Smooth muscle cell (in vitro differentiated cells): ENCODE measurements around the gene WNT7B. TPM values are rescaled to one million over a fixed set of nuclear protein-coding genes. Genes with fewer than 3 reads are reported as not detected.

Experiments
- DNase-seq: peaks from one replicate; lab custom pipeline; 2025; ENCODE audit not compliant: unreplicated experiment; lab: John Stamatoyannopoulos, UW
- H2AFZ ChIP-seq: fragments of 200-600 bp; sonication (generic); 2 replicates; pipeline ENCODE4 v1.6.0; 2016; ENCODE audit warnings: antibody characterized with exemption, low read depth, mild to moderate bottlenecking
- H3F3A ChIP-seq: fragments of 200-600 bp; sonication (generic); 2 replicates; pipeline ENCODE4 v1.6.0; 2017; ENCODE audit warnings: antibody characterized with exemption, low read depth
- H3K27ac ChIP-seq: fragments of 200-600 bp; sonication (generic); 2 replicates; pipeline ENCODE4 v1.5.1; 2016; ENCODE audit warnings: low read depth, mild to moderate bottlenecking
- H3K27me3 ChIP-seq: fragments of 200-600 bp; sonication (generic); 2 replicates; pipeline ENCODE4 v1.6.1; 2016; ENCODE audit warnings: low read depth, mild to moderate bottlenecking
- H3K36me3 ChIP-seq: fragments of 200-600 bp; sonication (generic); 2 replicates; pipeline ENCODE4 v1.5.1; 2016; ENCODE audit warnings: low read depth
- H3K4me1 ChIP-seq: fragments of 200-600 bp; sonication (generic); 2 replicates; pipeline ENCODE4 v1.5.1; 2016; ENCODE audit warnings: low read depth
- H3K4me2 ChIP-seq: fragments of 200-600 bp; sonication (generic); 2 replicates; pipeline ENCODE4 v1.6.0; 2016; ENCODE audit warnings: mild to moderate bottlenecking
- H3K4me3 ChIP-seq: fragments of 200-600 bp; sonication (generic); 2 replicates; pipeline ENCODE4 v1.5.1; 2016; ENCODE audit warnings: mild to moderate bottlenecking
- H3K79me2 ChIP-seq: fragments of 200-600 bp; sonication (generic); 2 replicates; pipeline ENCODE4 v1.6.0; 2016; ENCODE audit warnings: low read depth, mild to moderate bottlenecking
- H3K9ac ChIP-seq: fragments of 200-600 bp; sonication (generic); 2 replicates; pipeline ENCODE4 v1.6.0; 2016; ENCODE audit warnings: low read depth
- H3K9me3 ChIP-seq: fragments of 200-600 bp; sonication (generic); replicated peaks from 2 replicates; pipeline ENCODE4 v1.5.1; 2016; ENCODE audit warnings: low read depth
- H4K20me1 ChIP-seq: fragments of 200-600 bp; sonication (generic); 2 replicates; pipeline ENCODE4 v1.6.0; 2016; ENCODE audit warnings: low read depth
- WGBS: methylation state at CpG from one replicate; pipeline ENCODE4 v1.1.7; 2016; ENCODE audit warnings: low lambda C conversion rate; 5-methylcytosine and 5-hydroxymethylcytosine counted together
- polyA plus RNA-seq: library from polyadenylated mRNA; unstranded; fragments of >200 nt; fragmentation: Nextera tagmentation; extraction: Ambion mirVana; gene quantifications from 2 replicates; pipeline ENCODE4 v1.2.1, GENCODE V29; 2016
- total RNA-seq: library from RNA; depleted of rRNA; stranded (reverse); fragments of >200 nt; gene quantifications from 2 replicates; pipeline ENCODE4 v1.2.3, GENCODE V29; 2014
- TF ChIP-seq, protein P1 (sequence below): fragments of 200-600 bp; sonication (generic); IDR thresholded peaks from 2 replicates; pipeline ENCODE4 v1.5.1; 2017; ENCODE audit warnings: borderline replicate concordance, mild to moderate bottlenecking, antibody characterized with exemption; ENCODE audit not compliant: insufficient read depth, poor library complexity, severe bottlenecking

WNT7B gene
- total and polyA plus RNA-seq, 2 experiments from 2014 or later, result 0.69 to 1.6 TPM

DNA sequence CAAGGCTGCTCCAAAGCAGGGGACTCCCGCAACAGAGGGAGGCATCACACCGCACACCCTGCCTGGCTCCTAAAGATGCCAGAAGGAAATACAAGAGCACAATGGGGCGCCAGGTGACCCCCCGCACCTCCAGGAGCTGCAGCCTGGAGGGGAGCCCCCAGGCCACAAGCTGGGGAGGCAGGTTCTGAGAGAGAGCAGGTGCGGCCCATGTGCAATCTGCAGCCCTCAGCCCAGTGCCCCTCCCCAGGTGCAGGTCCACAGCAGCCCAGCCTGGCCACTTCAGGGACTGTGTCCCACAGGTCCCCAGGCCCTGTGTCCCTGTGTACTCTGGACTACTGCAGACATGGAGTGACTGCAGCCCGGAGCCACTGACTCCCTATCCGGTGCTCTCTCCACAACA lies 13.1 kb downstream of the WNT7B start:
- peaks cover 10% of the 10 kb centered on the region for H3K4me1 ChIP-seq
- H3K27me3 ChIP-seq, result no peaks in the 10 kb centered on the region
- 84% methylated on average over 7 of the region's 7 CpGs for WGBS

DNA sequence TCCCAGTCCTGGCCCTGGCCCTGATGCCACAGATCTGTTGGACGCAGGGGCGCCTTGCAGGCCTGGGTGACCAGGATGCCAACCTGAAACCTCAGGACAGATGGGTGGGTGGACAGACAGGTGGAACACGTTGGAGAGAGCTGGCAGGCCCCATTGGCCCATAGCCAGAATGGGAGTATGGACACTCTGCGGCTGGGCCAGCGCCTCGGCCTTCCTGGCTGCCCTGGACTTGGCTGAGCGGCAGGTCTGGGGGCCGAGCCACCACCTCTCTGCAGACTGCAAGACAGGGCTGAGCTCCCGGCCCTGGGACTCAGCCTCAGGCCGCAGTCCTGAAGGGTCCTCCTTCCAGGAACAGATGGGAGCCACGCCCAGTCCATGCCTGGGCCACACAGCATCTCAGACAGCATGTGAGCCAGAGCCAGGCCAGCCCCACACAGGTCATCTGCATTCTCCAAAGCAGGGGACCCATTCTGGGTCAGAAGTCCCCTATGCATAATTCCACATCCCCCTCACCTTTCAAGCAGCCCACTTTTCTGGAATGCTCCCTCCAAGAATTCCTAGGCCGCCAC lies 14.1 kb downstream of the WNT7B start:
- no peaks in the 10 kb centered on the region for H3K79me2 ChIP-seq
- no peak overlapping the region for H3K9ac ChIP-seq
- H3K4me2 ChIP-seq, result no peak overlapping the region
- H3F3A ChIP-seq, result no peaks in the 10 kb centered on the region
- no peak overlapping the region for H3K4me3 ChIP-seq
- TF ChIP-seq, protein P1, sequence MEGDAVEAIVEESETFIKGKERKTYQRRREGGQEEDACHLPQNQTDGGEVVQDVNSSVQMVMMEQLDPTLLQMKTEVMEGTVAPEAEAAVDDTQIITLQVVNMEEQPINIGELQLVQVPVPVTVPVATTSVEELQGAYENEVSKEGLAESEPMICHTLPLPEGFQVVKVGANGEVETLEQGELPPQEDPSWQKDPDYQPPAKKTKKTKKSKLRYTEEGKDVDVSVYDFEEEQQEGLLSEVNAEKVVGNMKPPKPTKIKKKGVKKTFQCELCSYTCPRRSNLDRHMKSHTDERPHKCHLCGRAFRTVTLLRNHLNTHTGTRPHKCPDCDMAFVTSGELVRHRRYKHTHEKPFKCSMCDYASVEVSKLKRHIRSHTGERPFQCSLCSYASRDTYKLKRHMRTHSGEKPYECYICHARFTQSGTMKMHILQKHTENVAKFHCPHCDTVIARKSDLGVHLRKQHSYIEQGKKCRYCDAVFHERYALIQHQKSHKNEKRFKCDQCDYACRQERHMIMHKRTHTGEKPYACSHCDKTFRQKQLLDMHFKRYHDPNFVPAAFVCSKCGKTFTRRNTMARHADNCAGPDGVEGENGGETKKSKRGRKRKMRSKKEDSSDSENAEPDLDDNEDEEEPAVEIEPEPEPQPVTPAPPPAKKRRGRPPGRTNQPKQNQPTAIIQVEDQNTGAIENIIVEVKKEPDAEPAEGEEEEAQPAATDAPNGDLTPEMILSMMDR, result no peak
- H2AFZ ChIP-seq, result no peak overlapping the region
- no peaks in the 10 kb centered on the region for H3K27me3 ChIP-seq
- peaks cover 10% of the 10 kb centered on the region for H3K4me1 ChIP-seq
- H3K36me3 ChIP-seq, result no peaks in the 10 kb centered on the region
- no peaks in the 10 kb centered on the region for H4K20me1 ChIP-seq
- H3K27ac ChIP-seq, result no peak overlapping the region
- H3K9me3 ChIP-seq, result no peaks in the 10 kb centered on the region
- no peak for DNase-seq
- WGBS, result 87% methylated on average over 12 of the region's 12 CpGs

More for the DNA sequence above, 13.1 kb downstream of the WNT7B start:
- Histone ChIP-seq H3K9ac (no peak overlapping the region), H4K20me1 (no peaks in the 10 kb centered on the region), H3K79me2 (no peaks in the 10 kb centered on the region), H3K4me2 (no peak overlapping the region), H3K36me3 (no peaks in the 10 kb centered on the region), H3F3A (no peaks in the 10 kb centered on the region), H3K9me3 (no peaks in the 10 kb centered on the region), H3K4me3 (no peak overlapping the region), H3K27ac (no peak overlapping the region), H2AFZ (no peak overlapping the region)
- DNase-seq, result no peak
- TF ChIP-seq, protein P1, result no peak

DNA sequence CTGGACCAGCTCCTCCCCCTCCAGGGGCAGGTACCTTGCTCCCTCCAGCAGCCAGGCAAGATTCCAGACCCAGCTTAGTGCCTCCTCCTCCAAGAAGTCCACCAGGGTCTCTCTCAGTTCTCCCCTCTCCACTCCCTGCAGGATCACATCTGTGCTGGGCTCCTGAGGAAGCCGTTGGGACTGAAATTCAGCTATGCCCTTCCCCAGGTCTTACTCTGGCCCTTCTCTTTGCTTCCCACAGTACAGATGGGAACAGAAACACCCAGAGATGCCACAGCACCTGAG lies 14.6 kb downstream of the WNT7B start:
- Histone ChIP-seq H2AFZ (no peak overlapping the region), H3K79me2 (no peaks in the 10 kb centered on the region), H3K9ac (no peak overlapping the region), H3K27ac (no peak overlapping the region), H4K20me1 (no peaks in the 10 kb centered on the region), H3K4me3 (no peak overlapping the region), H3K9me3 (no peaks in the 10 kb centered on the region), H3K27me3 (no peaks in the 10 kb centered on the region), H3K36me3 (no peaks in the 10 kb centered on the region), H3K4me2 (no peak overlapping the region), H3K4me1 (peaks cover 9% of the 10 kb centered on the region), H3F3A (no peaks in the 10 kb centered on the region)
- DNase-seq, result no peak
- 100% methylated on average over 1 of the region's 1 CpG for WGBS
- TF ChIP-seq, protein P1, result no peak

DNA sequence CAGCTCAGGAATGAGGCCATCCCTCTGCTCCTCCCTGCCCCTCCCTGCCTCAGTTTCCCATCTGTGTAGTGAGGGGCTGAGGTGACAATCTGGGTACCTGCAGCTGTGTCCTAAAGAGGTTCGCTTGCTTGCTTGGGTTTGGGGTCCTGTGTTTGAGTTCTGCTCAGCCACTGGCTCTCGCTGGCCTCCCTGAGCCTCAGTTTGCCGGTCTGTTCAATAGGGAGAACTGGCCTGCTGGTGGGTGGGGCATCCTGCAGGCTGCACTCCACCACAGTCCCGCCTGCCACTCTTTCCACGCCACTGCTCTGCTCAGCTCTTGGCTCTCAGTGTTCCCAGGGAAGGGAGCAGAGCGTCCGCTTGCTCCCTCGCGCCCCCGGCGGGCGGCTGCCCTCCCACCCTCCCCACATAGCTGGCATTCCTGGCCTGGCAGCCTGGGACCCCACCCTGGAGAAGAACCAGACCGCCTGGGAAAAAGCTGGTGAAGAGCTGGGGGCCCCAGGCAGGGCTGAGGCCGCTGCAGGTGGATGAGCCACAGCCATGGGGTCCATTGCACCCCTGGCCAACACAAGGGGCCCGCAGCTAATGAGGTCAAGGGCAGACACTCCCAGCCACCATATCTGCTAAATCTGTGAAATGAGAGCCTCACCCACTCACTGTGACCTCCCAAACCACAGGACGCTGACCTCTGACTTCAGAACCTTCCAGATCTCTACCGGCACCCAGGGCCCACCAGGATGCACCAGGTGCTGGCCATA lies 15.1 kb downstream of the WNT7B start:
- Histone ChIP-seq H3K4me3 (no peak overlapping the region), H3F3A (no peaks in the 10 kb centered on the region), H3K4me1 (peaks cover 4% of the 10 kb centered on the region), H3K9ac (no peak overlapping the region), H3K4me2 (no peak overlapping the region), H3K36me3 (no peaks in the 10 kb centered on the region), H3K9me3 (no peaks in the 10 kb centered on the region), H4K20me1 (no peaks in the 10 kb centered on the region), H3K27ac (no peak overlapping the region), H3K27me3 (no peaks in the 10 kb centered on the region), H2AFZ (no peak overlapping the region), H3K79me2 (no peaks in the 10 kb centered on the region)
- no peak for DNase-seq
- 85% methylated on average over 17 of the region's 17 CpGs for WGBS
- TF ChIP-seq, protein P1, result no peak
